Neural crest cell (in vitro differentiated cells): ENCODE measurements around the gene ATP10B. TPM values are rescaled to one million over a fixed set of nuclear protein-coding genes. Genes with fewer than 3 reads are reported as not detected.

Source experiments
- DNase-seq: peaks from one replicate; pipeline ENCODE4 v3.0.0; 2021; ENCODE audit warnings: low read depth, mixed read lengths, low spot score
- H3K27ac Mint-ChIP-seq: one replicate; pipeline ENCODE4 v1.8.0; 2021; ENCODE audit warnings: mild to moderate bottlenecking, mixed read lengths; ENCODE audit not compliant: unreplicated experiment
- H3K27me3 Mint-ChIP-seq: 2 replicates; pipeline ENCODE4 v1.8.0; 2021; ENCODE audit warnings: low read depth, mild to moderate bottlenecking, mixed read lengths
- H3K36me3 Mint-ChIP-seq: 2 replicates; pipeline ENCODE4 v1.8.0; 2021; ENCODE audit warnings: low read depth, mild to moderate bottlenecking, mixed read lengths
- H3K4me1 Mint-ChIP-seq: 2 replicates; pipeline ENCODE4 v1.8.0; 2021; ENCODE audit warnings: mixed read lengths
- H3K4me3 Mint-ChIP-seq: one replicate; pipeline ENCODE4 v1.8.0; 2021; ENCODE audit warnings: mild to moderate bottlenecking, mixed read lengths
- H3K9me3 Mint-ChIP-seq: 2 replicates; pipeline ENCODE4 v1.8.0; 2021; ENCODE audit warnings: mixed read lengths
- CTCF ChIP-seq: fragments of 200-600 bp; sonication (generic); conservative IDR thresholded peaks from 2 replicates; pipeline ENCODE4 v1.5.0; 2021; ENCODE audit warnings: antibody characterized with exemption, mild to moderate bottlenecking
- total RNA-seq: library from RNA; stranded (reverse); gene quantifications from 2 replicates; pipeline ENCODE4 v1.2.1, GENCODE V29; 2021

The ATP10B gene
- total RNA-seq, 1 donor from 2014 or later, result 10.8 TPM

GRCh38 chr5:160643616-160644240, 208.3 kb downstream of the ATP10B start:
- Mint-ChIP-seq H3K4me3 (no peak overlapping the region), H3K27ac (no peak overlapping the region), H3K9me3 (no peaks in the 10 kb centered on the region), H3K4me1 (no peaks in the 10 kb centered on the region), H3K27me3 (no peaks in the 10 kb centered on the region), H3K36me3 (no peaks in the 10 kb centered on the region)
- TF ChIP-seq CTCF, result no peak
- DNase-seq, result no peak

GRCh38 chr5:160641405-160641804, 210.6 kb downstream of the ATP10B start:
- no peaks in the 10 kb centered on the region for H3K27me3 Mint-ChIP-seq
- H3K4me1 Mint-ChIP-seq, result no peaks in the 10 kb centered on the region

GRCh38 chr5:160640406-160640805, 211.6 kb downstream of the ATP10B start:
- no peaks in the 10 kb centered on the region for H3K36me3 Mint-ChIP-seq
- no peak overlapping the region for H3K27ac Mint-ChIP-seq
- H3K27me3 Mint-ChIP-seq, result no peaks in the 10 kb centered on the region
- DNase-seq, result no peak
- TF ChIP-seq CTCF, result no peak
- H3K4me3 Mint-ChIP-seq, result no peak overlapping the region
- no peaks in the 10 kb centered on the region for H3K4me1 Mint-ChIP-seq
- H3K9me3 Mint-ChIP-seq, result no peaks in the 10 kb centered on the region

More at GRCh38 chr5:160641405-160641804, 210.6 kb downstream of the ATP10B start:
- Mint-ChIP-seq H3K9me3 (no peaks in the 10 kb centered on the region), H3K27ac (no peak overlapping the region), H3K36me3 (no peaks in the 10 kb centered on the region), H3K4me3 (no peak overlapping the region)
- TF ChIP-seq CTCF, result no peak
- DNase-seq, result no peak

- no peaks in the 10 kb centered on the region for H3K4me1 Mint-ChIP-seq
- no peak overlapping the region for H3K27ac Mint-ChIP-seq
- H3K36me3 Mint-ChIP-seq, result peaks cover 3% of the 10 kb centered on the region
- no peaks in the 10 kb centered on the region for H3K27me3 Mint-ChIP-seq
- H3K4me3 Mint-ChIP-seq, result no peak overlapping the region
- no peak for TF ChIP-seq CTCF
- no peaks in the 10 kb centered on the region for H3K9me3 Mint-ChIP-seq
- DNase-seq, result no peak
Measured at GRCh38 chr5:160638161-160638742, 213.8 kb downstream of the ATP10B start.

- Mint-ChIP-seq H3K27ac (no peak overlapping the region), H3K4me3 (no peak overlapping the region), H3K9me3 (peaks cover 3% of the 10 kb centered on the region), H3K36me3 (peaks cover 3% of the 10 kb centered on the region), H3K4me1 (no peaks in the 10 kb centered on the region), H3K27me3 (no peaks in the 10 kb centered on the region)
- no peak for TF ChIP-seq CTCF
- no peak for DNase-seq
Measured at GRCh38 chr5:160637357-160638090, 214.5 kb downstream of the ATP10B start.
